Right lobe of liver (tissue), 4 donors: ENCODE results near the gene ELN.

Experiments
- CTCF ChIP-seq, 4 donors: fragments of 200-600 bp in 3 of 4; fragments of 450-650 bp in 1 of 4; IDR thresholded peaks; one replicate each; pipeline versions ENCODE4 v1.5.1 to v1.8.0; 2016 to 2022; ENCODE audit warnings: antibody characterized with exemption in 4 of 4, mild to moderate bottlenecking in 2 of 4
- POLR2A ChIP-seq: fragments of 450-650 bp; IDR thresholded peaks from one replicate; pipeline ENCODE4 v1.6.1; 2017; ENCODE audit warnings: antibody characterized with exemption, mild to moderate bottlenecking
- donor health status: DM: no; HTN: no; CAD: no.
- donor health status: DM: no; HTN: no; CAD: no.
- donor health status: DM: no; HTN: yes; CAD: no.

GRCh38 chr7:74048999-74049599 lies 21.1 kb downstream of the ELN start:
- TF ChIP-seq CTCF (IDR thresholded peaks at IDR 0.05) (no peak), POLR2A (no peak)
